ENCODE measurements around the gene TSTD1.

Gene TSTD1

DNA sequence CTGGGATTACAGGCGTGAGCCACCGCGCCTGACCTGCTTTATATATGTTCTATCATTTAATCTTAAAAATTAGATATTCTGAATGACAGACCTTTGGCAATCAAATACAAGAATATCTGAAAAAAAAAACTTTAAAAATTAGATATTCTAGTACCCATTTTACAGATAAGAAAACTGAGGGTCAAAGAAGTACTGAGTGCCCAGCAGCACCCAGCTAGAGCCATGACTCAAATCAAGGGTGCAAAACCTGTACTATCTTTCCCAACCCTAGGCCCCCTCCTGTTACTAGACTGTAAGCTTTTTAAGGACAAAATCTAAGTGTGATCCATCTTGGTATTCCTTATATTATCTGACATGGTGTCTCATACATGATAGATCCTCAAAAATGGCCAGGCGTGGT, 22.7 kb upstream of the TSTD1 start:
- H3K4me2 ChIP-seq (ENCODE audit: low read depth, low read length), result peak overlapping the region; percentile 64; the same call in 1 of the 2 replicates

DNA sequence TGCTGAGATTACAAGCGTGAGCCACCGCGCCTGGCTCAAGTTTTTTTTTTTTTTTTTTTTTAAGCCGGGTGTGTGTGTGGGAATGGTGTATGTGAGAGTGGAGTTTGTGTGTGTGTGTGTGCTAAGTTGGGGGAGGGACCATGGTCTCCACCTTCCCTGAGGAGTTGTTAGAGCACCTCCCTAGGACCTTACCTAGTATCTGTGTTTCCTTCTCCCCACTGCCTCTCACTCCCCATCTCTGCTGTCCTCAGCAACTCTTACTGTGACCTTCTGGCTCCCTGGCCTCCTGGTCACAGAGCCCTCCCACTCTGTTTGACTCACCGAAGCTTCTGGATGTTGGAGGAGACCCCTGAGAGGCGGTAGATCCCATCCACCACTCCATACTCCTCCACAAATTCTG, 20.5 kb upstream of the TSTD1 start:
- DNase-seq, result no peak
- peak overlapping the region; percentile 49; the same call in 1 of the 2 replicates for H3K9ac ChIP-seq (ENCODE audit: low read length)
- no peaks in the 10 kb centered on the region for H3K27me3 ChIP-seq (replicated peaks; ENCODE audit: insufficient read depth, low read length)
- H3K4me2 ChIP-seq (ENCODE audit: low read depth, low read length), result peak overlapping the region; percentile 64; the same call in 1 of the 2 replicates
- peaks cover 31% of the 10 kb centered on the region for H3K4me1 ChIP-seq (ENCODE audit: low read length)
- peaks cover 21% of the 10 kb centered on the region for H3K36me3 ChIP-seq (replicated peaks; ENCODE audit: insufficient read depth, low read length)
- peaks cover 86% of the 10 kb centered on the region for H3K79me2 ChIP-seq (ENCODE audit: low read length)
- no peaks in the 10 kb centered on the region for H3K9me2 ChIP-seq (replicated peaks; ENCODE audit: insufficient read depth, low read length)
- TF ChIP-seq EZH2 (optimal IDR thresholded peaks at IDR 0.05; ENCODE audit: low read depth, low read length), result no peak
- TF ChIP-seq, protein P1, sequence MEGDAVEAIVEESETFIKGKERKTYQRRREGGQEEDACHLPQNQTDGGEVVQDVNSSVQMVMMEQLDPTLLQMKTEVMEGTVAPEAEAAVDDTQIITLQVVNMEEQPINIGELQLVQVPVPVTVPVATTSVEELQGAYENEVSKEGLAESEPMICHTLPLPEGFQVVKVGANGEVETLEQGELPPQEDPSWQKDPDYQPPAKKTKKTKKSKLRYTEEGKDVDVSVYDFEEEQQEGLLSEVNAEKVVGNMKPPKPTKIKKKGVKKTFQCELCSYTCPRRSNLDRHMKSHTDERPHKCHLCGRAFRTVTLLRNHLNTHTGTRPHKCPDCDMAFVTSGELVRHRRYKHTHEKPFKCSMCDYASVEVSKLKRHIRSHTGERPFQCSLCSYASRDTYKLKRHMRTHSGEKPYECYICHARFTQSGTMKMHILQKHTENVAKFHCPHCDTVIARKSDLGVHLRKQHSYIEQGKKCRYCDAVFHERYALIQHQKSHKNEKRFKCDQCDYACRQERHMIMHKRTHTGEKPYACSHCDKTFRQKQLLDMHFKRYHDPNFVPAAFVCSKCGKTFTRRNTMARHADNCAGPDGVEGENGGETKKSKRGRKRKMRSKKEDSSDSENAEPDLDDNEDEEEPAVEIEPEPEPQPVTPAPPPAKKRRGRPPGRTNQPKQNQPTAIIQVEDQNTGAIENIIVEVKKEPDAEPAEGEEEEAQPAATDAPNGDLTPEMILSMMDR (IDR thresholded peaks at IDR 0.05; ENCODE audit: low read length), result no peak
- no peak for TF ChIP-seq EZH2phosphoT487 (IDR thresholded peaks at IDR 0.05; ENCODE audit: low read length)
- peak overlapping the region; percentile 86 for H3K27ac ChIP-seq (ENCODE audit: low read length)
- H3F3A ChIP-seq (ENCODE audit: insufficient read depth, low read length), result peaks cover 29% of the 10 kb centered on the region
- H4K20me1 ChIP-seq (ENCODE audit: insufficient read depth, low read length), result no peaks in the 10 kb centered on the region
- H2AFZ ChIP-seq (ENCODE audit: low read length), result no peak overlapping the region
- no peak overlapping the region for H3K4me3 ChIP-seq (ENCODE audit: low read length)
- H3K9me3 ChIP-seq (replicated peaks; ENCODE audit: insufficient read depth, low read length), result no peaks in the 10 kb centered on the region

More for the DNA sequence above, 22.7 kb upstream of the TSTD1 start:
- peaks cover 89% of the 10 kb centered on the region for H3K79me2 ChIP-seq (ENCODE audit: low read length)
- TF ChIP-seq, protein P1 (IDR thresholded peaks at IDR 0.05; ENCODE audit: low read length), result no peak
- no peak for TF ChIP-seq EZH2 (optimal IDR thresholded peaks at IDR 0.05; ENCODE audit: low read depth, low read length)
- TF ChIP-seq EZH2phosphoT487 (IDR thresholded peaks at IDR 0.05; ENCODE audit: low read length), result no peak
- H3K9me2 ChIP-seq (replicated peaks; ENCODE audit: insufficient read depth, low read length), result no peaks in the 10 kb centered on the region
- H3F3A ChIP-seq (ENCODE audit: insufficient read depth, low read length), result peaks cover 35% of the 10 kb centered on the region
- no peak overlapping the region for H3K9ac ChIP-seq (ENCODE audit: low read length)
- H2AFZ ChIP-seq (ENCODE audit: low read length), result no peak overlapping the region
- H3K9me3 ChIP-seq (replicated peaks; ENCODE audit: insufficient read depth, low read length), result no peaks in the 10 kb centered on the region
- H3K36me3 ChIP-seq (replicated peaks; ENCODE audit: insufficient read depth, low read length), result peaks cover 8% of the 10 kb centered on the region
- peak overlapping the region; percentile 86; the same call in 1 of the 2 replicates for H3K27ac ChIP-seq (ENCODE audit: low read length)
- H4K20me1 ChIP-seq (ENCODE audit: insufficient read depth, low read length), result no peaks in the 10 kb centered on the region
- no peaks in the 10 kb centered on the region for H3K27me3 ChIP-seq (replicated peaks; ENCODE audit: insufficient read depth, low read length)
- H3K4me1 ChIP-seq (ENCODE audit: low read length), result peaks cover 43% of the 10 kb centered on the region
- no peak for DNase-seq
- no peak overlapping the region for H3K4me3 ChIP-seq (ENCODE audit: low read length)

DNA sequence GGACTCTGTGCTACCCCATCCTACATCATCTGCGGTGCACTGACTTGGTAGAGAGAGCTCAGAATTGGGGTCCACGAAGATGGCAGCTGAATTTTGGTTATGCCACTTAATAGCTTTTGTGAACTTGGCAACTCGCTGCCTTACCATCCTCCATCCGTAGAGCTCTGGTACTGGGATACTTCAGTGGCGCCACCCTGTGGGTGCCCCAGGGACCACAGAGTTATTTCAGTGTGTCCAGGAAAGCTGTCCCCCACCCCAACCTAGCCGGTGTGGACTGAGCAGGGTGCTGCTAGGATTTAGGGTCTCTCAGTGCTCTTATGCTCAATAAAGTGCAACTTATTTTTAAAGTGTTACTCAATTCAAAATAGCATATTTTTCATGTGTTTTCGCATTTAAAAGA, 16.0 kb upstream of the TSTD1 start:
- H3K4me3 ChIP-seq (ENCODE audit: low read length), result no peak overlapping the region

More for the DNA sequence above, 16.0 kb upstream of the TSTD1 start:
- Histone ChIP-seq H3K36me3 (replicated peaks; ENCODE audit: insufficient read depth, low read length) (peaks cover 36% of the 10 kb centered on the region), H3K4me1 (ENCODE audit: low read length) (peaks cover 7% of the 10 kb centered on the region), H3K27ac (ENCODE audit: low read length) (no peak overlapping the region), H3K79me2 (ENCODE audit: low read length) (peaks cover 47% of the 10 kb centered on the region), H2AFZ (ENCODE audit: low read length) (no peak overlapping the region), H3K9ac (ENCODE audit: low read length) (no peak overlapping the region), H3K4me2 (ENCODE audit: low read depth, low read length) (no peak overlapping the region), H4K20me1 (ENCODE audit: insufficient read depth, low read length) (no peaks in the 10 kb centered on the region), H3K9me3 (replicated peaks; ENCODE audit: insufficient read depth, low read length) (no peaks in the 10 kb centered on the region), H3F3A (ENCODE audit: insufficient read depth, low read length) (peaks cover 5% of the 10 kb centered on the region), H3K27me3 (replicated peaks; ENCODE audit: insufficient read depth, low read length) (no peaks in the 10 kb centered on the region), H3K9me2 (replicated peaks; ENCODE audit: insufficient read depth, low read length) (no peaks in the 10 kb centered on the region)
- TF ChIP-seq EZH2 (optimal IDR thresholded peaks at IDR 0.05; ENCODE audit: low read depth, low read length) (no peak), EZH2phosphoT487 (IDR thresholded peaks at IDR 0.05; ENCODE audit: low read length) (no peak)
- TF ChIP-seq, protein P1 (IDR thresholded peaks at IDR 0.05; ENCODE audit: low read length), result peak; percentile 55
- no peak for DNase-seq

Data from MM.1S (cell line).